ENCODE data around the gene PRKD2. TPM values are rescaled to one million over a fixed set of nuclear protein-coding genes. Genes with fewer than 3 reads are reported as not detected.
A peak's percentile ranks its signal among the peaks of the same experiment; 100 is the strongest.

PRKD2 gene
- total and polyA plus RNA-seq, 2 of the 8 experiments (the other 6 are each of a cell fraction or from before 2014, with no cell fraction given), result 24.4 to 63.8 TPM

DNA sequence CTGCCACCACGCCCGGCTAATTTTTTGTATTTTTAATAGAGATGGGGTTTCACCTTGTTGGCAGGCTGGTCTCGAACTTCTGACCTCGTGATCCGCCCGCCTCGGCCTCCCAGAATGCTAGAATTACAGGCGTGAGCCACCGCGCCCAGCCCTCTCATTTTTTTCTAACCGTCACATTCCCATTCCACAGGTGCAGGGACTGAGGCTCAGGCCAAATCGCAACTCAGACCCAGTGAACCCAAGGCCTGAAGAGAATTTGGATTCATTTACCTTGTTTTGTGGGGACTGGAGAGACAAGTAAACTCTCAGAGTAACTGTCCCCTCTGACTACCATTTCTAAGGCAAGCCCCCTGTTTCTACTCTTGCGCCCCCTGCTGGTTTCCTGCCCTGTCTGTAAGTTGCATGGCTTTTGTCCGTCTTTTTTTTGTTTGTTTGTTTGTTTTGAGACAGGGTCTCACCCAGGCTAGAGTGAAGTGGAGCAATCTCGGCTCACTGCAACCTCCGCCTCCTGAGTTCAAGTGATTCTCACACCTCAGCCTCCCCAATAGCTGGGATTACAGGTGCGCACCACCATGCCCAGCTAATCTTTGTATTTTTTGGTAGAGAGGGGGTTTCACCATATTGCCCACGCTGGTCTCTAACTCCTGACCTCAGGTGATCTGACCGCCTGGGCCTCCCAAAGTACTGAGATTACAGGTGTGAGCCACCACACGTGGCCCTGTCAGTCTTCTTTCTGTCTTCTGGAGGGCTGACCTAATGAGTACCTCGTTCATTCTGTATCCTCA is 31.6 kb upstream of the PRKD2 start:
- Histone ChIP-seq H4K91ac (replicated peaks; ENCODE audit: insufficient read length, low read length) (no peak overlapping the region), H3K4me2 (ENCODE audit: insufficient read depth in 1 of 2, low read depth in 2 of 2, low read length in 2 of 2) (no peak overlapping the region), H2BK20ac (ENCODE audit: low read length) (no peak overlapping the region), H3K4me1 (replicated peaks in 1 of 4; ENCODE audit: control insufficient read depth in 3 of 4, insufficient read depth in 4 of 4, low read length in 3 of 4) (peaks cover 0 to 3% (median 0%) of the 10 kb centered on the region in 4 experiments; a peak in 5 of 7 replicates), H3K18ac (ENCODE audit: extremely low read depth, low read length) (no peak overlapping the region), H3K27ac (ENCODE audit: low read depth, low read length) (no peak overlapping the region), H3K9ac (replicated peaks in 1 of 4; ENCODE audit: extremely low read depth in 1 of 4, low read depth in 3 of 4, low read length in 3 of 4) (no peak overlapping the region), H3K56ac (replicated peaks; ENCODE audit: insufficient read length, low read depth, low read length) (no peak overlapping the region), H3K79me1 (ENCODE audit: low read depth, low read length) (peaks cover 3% of the 10 kb centered on the region; the same call in 1 of the 2 replicates), H2BK15ac (ENCODE audit: low read length) (no peak overlapping the region), H2AK5ac (ENCODE audit: low read depth, low read length) (no peak overlapping the region), H2BK5ac (ENCODE audit: low read depth, low read length) (no peak overlapping the region), H3K36me3 (ENCODE audit: control insufficient read depth in 2 of 4, insufficient read depth in 4 of 4, low read length in 3 of 4) (peaks cover 0 to 7% (median 5%) of the 10 kb centered on the region in 4 experiments; a peak in 4 of 8 replicates), H3K23ac (ENCODE audit: insufficient read length) (no peak overlapping the region), H4K8ac (ENCODE audit: extremely low read depth, insufficient read depth, low read length) (no peak overlapping the region), H3K4me3 (ENCODE audit: extremely low read depth in 1 of 4, insufficient read depth in 2 of 4, low read depth in 3 of 4, low read length in 4 of 4) (no peak overlapping the region), H2BK120ac (replicated peaks; ENCODE audit: low read depth, low read length) (no peak overlapping the region), H2BK12ac (ENCODE audit: low read depth, low read length) (no peak overlapping the region), H3K9me3 (ENCODE audit: insufficient read depth in 2 of 2, low read depth in 1 of 2, low read length in 1 of 2) (no peaks in the 10 kb centered on the region), H3K4ac (replicated peaks; ENCODE audit: insufficient read length, low read depth, low read length) (no peak overlapping the region), H3K14ac (ENCODE audit: insufficient read length) (no peak overlapping the region), H2AFZ (ENCODE audit: low read length) (no peak overlapping the region), H4K20me1 (replicated peaks in 1 of 2; ENCODE audit: control insufficient read depth in 1 of 2, insufficient read depth in 2 of 2, low read length in 2 of 2) (peaks cover 5 to 19% of the 10 kb centered on the region in 2 experiments), H4K5ac (ENCODE audit: insufficient read length, low read depth, low read length) (no peak overlapping the region), H3K79me2 (ENCODE audit: control insufficient read depth in 1 of 2, insufficient read depth in 2 of 2, low read length in 2 of 2) (peaks cover 21 to 24% of the 10 kb centered on the region in 2 experiments), H3K27me3 (replicated peaks in 1 of 4; ENCODE audit: control insufficient read depth in 3 of 4, extremely low read depth in 1 of 4, insufficient read depth in 3 of 4, low read length in 3 of 4) (no peaks in the 10 kb centered on the region), H3K23me2 (ENCODE audit: low read depth, low read length) (peaks cover 11% of the 10 kb centered on the region)
- CTCF ChIA-PET (ENCODE audit: partially characterized antibody), result interaction anchor here (0.7 to 12.2 kb wide), 13 partner anchors 9 to 767 kb away, joined by 3 to 176 read pairs (median 4); no protein-coding TSS in a partner anchor
- WGBS, 2 experiments (ENCODE audit: extremely low coverage in 1 of 2, insufficient coverage in 1 of 2, insufficient read length in 1 of 2, insufficient replicate concordance in 2 of 2, low coverage in 1 of 2, low lambda C conversion rate in 2 of 2, missing lambda C conversion rate in 1 of 2), result 88% methylated on average over 20 of the region's 21 CpGs; no CpG with 5 or more reads in 1 of the 2 experiments
- POLR2A ChIA-PET (ENCODE audit: partially characterized antibody), result interaction anchor here (0.6 to 1.4 kb wide), 4 partner anchors 19 to 36 kb away, joined by 3 to 5 read pairs (median 4); no protein-coding TSS in a partner anchor
- FAIRE-seq, result no peak
- DNase-seq (ENCODE audit: low read depth in 1 of 2, low spot score in 2 of 2), result peak in 1 of 2 experiments; percentile 94
- TF ChIP-seq BRCA1 (IDR thresholded peaks at IDR 0.05; ENCODE audit: low read depth, low read length) (no peak), SP1 (IDR thresholded peaks at IDR 0.05; ENCODE audit: low read depth, low read length) (no peak), EP300 (IDR thresholded peaks at IDR 0.05; ENCODE audit: borderline replicate concordance in 1 of 2, low read depth in 2 of 2, low read length in 2 of 2) (no peak), TBP (IDR thresholded peaks at IDR 0.05; ENCODE audit: low read depth, low read length) (no peak), MAFK (IDR thresholded peaks at IDR 0.05; ENCODE audit: low read depth, low read length) (no peak), TEAD4 (IDR thresholded peaks at IDR 0.05; ENCODE audit: low read depth, low read length) (no peak), RNF2 (IDR thresholded peaks at IDR 0.05; ENCODE audit: borderline replicate concordance, low read depth, low read length, missing control alignments, poor library complexity, severe bottlenecking) (no peak), KDM4A (IDR thresholded peaks at IDR 0.05; ENCODE audit: low read depth, low read length, severe bottlenecking) (no peak), EGR1 (IDR thresholded peaks at IDR 0.05; ENCODE audit: borderline replicate concordance, low read depth, low read length) (no peak)

Measured in H1 (cell line).